Caco-2 (cell line): Measurements from ENCODE around the gene DZIP1. TPM values are rescaled to one million over a fixed set of nuclear protein-coding genes. Genes with fewer than 3 reads are reported as not detected.

ENCODE experiments used
- BruUV-seq: library from RNA; stranded (reverse); fragments of 400-500 nt; replicated peaks from 2 replicates; lab custom pipeline; 2021; lab: Mats Ljungman, UMichigan
- CTCF ChIA-PET: fragments of 300-600 bp; sonication (Branson Sonifier 250); formaldehyde crosslinking; loops from one replicate; lab custom pipeline; 2022; ENCODE audit warnings: antibody characterized with exemption; lab: Charles Lee
- POLR2A ChIA-PET: fragments of 300-600 bp; sonication (Branson Sonifier 250); formaldehyde crosslinking; loops from one replicate; lab custom pipeline; 2022; ENCODE audit warnings: antibody characterized with exemption; lab: Charles Lee
- DNase-seq, 2 experiments: peaks; one replicate each; pipeline versions ENCODE4 v3.0.0 to v3.0.0-alpha.2; 2020 to 2022
- H3K27me3 ChIP-seq: replicated peaks from 2 replicates; pipeline ENCODE4 v1.6.0; 2011; ENCODE audit warnings: low read length; ENCODE audit not compliant: control insufficient read depth, insufficient read depth
- H3K36me3 ChIP-seq: 2 replicates; pipeline ENCODE4 v1.5.1; 2011; ENCODE audit warnings: low read length; ENCODE audit not compliant: control insufficient read depth, insufficient read depth
- H3K4me1 ChIP-seq: fragments of 250-450 bp; sonication (Bioruptor Pico); 2 replicates; pipeline ENCODE4 v1.5.1; 2020; ENCODE audit warnings: mild to moderate bottlenecking
- H3K4me3 ChIP-seq: 2 replicates; pipeline ENCODE4 v1.5.1; 2011; ENCODE audit warnings: low read depth, mild to moderate bottlenecking, control low read depth, low read length
- H3K9me3 ChIP-seq: fragments of 250-450 bp; sonication (Bioruptor Pico); 2 replicates; pipeline ENCODE4 v1.5.1; 2020; ENCODE audit warnings: mild to moderate bottlenecking, moderate library complexity
- H3K27ac Mint-ChIP-seq: one replicate; pipeline ENCODE4 v1.8.0; 2022; ENCODE audit warnings: mixed read lengths; ENCODE audit not compliant: unreplicated experiment
- H3K27me3 Mint-ChIP-seq: one replicate; pipeline ENCODE4 v1.8.0; 2022; ENCODE audit warnings: mixed read lengths; ENCODE audit not compliant: insufficient read depth, unreplicated experiment
- H3K36me3 Mint-ChIP-seq: one replicate; pipeline ENCODE4 v1.8.0; 2022; ENCODE audit warnings: mild to moderate bottlenecking, mixed read lengths; ENCODE audit not compliant: insufficient read depth, unreplicated experiment
- H3K4me1 Mint-ChIP-seq: one replicate; pipeline ENCODE4 v1.8.0; 2022; ENCODE audit warnings: low read depth, mixed read lengths; ENCODE audit not compliant: unreplicated experiment
- H3K4me3 Mint-ChIP-seq: one replicate; pipeline ENCODE4 v1.8.0; 2022; ENCODE audit warnings: mild to moderate bottlenecking, moderate library complexity, mixed read lengths; ENCODE audit not compliant: unreplicated experiment
- H3K9me3 Mint-ChIP-seq: one replicate; pipeline ENCODE4 v1.8.0; 2022; ENCODE audit warnings: mixed read lengths; ENCODE audit not compliant: unreplicated experiment
- intact Hi-C: fragments of 100-400 bp; cut with micrococcal nuclease; formaldehyde crosslinking; loops from one replicate; pipeline ENCODE4 v1.10.0; 2022; ENCODE audit not compliant: unreplicated experiment
- total RNA-seq: library from RNA; stranded (reverse); gene quantifications from 2 replicates; pipeline ENCODE4 v1.2.3, GENCODE V29; 2022
- TF ChIP-seq, protein P1 (sequence below), 2 experiments: fragments of 200-600 bp in 1 of 2; IDR thresholded peaks; 1 replicate in 1 of 2; 2 replicates in 1 of 2; pipeline versions ENCODE4 v1.5.1 to v1.8.0; 2011 to 2022; ENCODE audit warnings: antibody characterized with exemption in 1 of 2, control low read depth in 1 of 2, inconsistent platforms in 1 of 2, low read depth in 1 of 2, low read length in 1 of 2, mild to moderate bottlenecking in 1 of 2, moderate library complexity in 1 of 2; ENCODE audit not compliant: insufficient read depth in 1 of 2, severe bottlenecking in 1 of 2, unreplicated experiment in 1 of 2

The DZIP1 gene
- total RNA-seq, 1 experiment from 2014 or later: 6.5 TPM

- no peaks in the 10 kb centered on the region for H3K9me3 ChIP-seq
- no peaks in the 10 kb centered on the region for H3K27me3 Mint-ChIP-seq
- no peak overlapping the region for H3K4me3 Mint-ChIP-seq
- TF ChIP-seq, protein P1, sequence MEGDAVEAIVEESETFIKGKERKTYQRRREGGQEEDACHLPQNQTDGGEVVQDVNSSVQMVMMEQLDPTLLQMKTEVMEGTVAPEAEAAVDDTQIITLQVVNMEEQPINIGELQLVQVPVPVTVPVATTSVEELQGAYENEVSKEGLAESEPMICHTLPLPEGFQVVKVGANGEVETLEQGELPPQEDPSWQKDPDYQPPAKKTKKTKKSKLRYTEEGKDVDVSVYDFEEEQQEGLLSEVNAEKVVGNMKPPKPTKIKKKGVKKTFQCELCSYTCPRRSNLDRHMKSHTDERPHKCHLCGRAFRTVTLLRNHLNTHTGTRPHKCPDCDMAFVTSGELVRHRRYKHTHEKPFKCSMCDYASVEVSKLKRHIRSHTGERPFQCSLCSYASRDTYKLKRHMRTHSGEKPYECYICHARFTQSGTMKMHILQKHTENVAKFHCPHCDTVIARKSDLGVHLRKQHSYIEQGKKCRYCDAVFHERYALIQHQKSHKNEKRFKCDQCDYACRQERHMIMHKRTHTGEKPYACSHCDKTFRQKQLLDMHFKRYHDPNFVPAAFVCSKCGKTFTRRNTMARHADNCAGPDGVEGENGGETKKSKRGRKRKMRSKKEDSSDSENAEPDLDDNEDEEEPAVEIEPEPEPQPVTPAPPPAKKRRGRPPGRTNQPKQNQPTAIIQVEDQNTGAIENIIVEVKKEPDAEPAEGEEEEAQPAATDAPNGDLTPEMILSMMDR (IDR thresholded peaks at IDR 0.05; ENCODE audit: insufficient read depth in 1 of 2, low read depth in 1 of 2, low read length in 1 of 2, severe bottlenecking in 1 of 2, unreplicated experiment in 1 of 2): no peak
- H3K4me3 ChIP-seq: no peak overlapping the region
- no peaks in the 10 kb centered on the region for H3K4me1 ChIP-seq
- intact Hi-C loops: no loop called here
- peaks cover 7% of the 10 kb centered on the region for H3K36me3 Mint-ChIP-seq
- no peak overlapping the region for H3K27ac Mint-ChIP-seq
- no TSS peak for BruUV-seq
- POLR2A ChIA-PET: no interaction called here
- no peak for DNase-seq
- no peaks in the 10 kb centered on the region for H3K27me3 ChIP-seq
- CTCF ChIA-PET: no interaction called here
- H3K36me3 ChIP-seq: no peaks in the 10 kb centered on the region
- no peaks in the 10 kb centered on the region for H3K9me3 Mint-ChIP-seq
- no peaks in the 10 kb centered on the region for H3K4me1 Mint-ChIP-seq
Observed at GRCh38 chr13:95588721-95589120, 55.8 kb downstream of the DZIP1 start.

DNA sequence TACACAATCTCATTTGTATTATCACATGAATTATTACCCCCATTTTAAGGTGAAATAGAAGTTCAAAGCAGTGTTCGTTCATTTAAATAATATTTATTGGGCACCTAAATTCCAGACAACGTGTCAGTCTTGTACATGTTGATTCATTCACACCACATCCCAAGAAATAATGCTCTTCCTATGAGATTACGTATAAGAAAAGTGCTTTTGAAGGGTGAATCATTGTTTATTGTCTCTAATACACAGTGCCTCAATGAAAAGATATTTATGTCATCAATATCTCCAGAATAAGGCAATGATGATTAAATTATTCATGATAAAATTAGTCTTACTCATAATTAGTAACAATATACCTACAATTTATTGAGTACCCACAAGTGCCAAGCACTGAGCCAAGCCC lies 56.4 kb downstream of the DZIP1 start:
- Mint-ChIP-seq H3K4me3 (no peak overlapping the region), H3K36me3 (peaks cover 7% of the 10 kb centered on the region), H3K27me3 (no peaks in the 10 kb centered on the region), H3K4me1 (no peaks in the 10 kb centered on the region), H3K27ac (no peak overlapping the region), H3K9me3 (no peaks in the 10 kb centered on the region)
- POLR2A ChIA-PET: no interaction called here
- no peak overlapping the region for H3K4me3 ChIP-seq
- CTCF ChIA-PET: no interaction called here
- intact Hi-C loops: no loop called here
- TF ChIP-seq, protein P1 (IDR thresholded peaks at IDR 0.05; ENCODE audit: insufficient read depth in 1 of 2, low read depth in 1 of 2, low read length in 1 of 2, severe bottlenecking in 1 of 2, unreplicated experiment in 1 of 2): no peak
- no peaks in the 10 kb centered on the region for H3K4me1 ChIP-seq
- no peaks in the 10 kb centered on the region for H3K9me3 ChIP-seq
- BruUV-seq: no TSS peak
- no peaks in the 10 kb centered on the region for H3K36me3 ChIP-seq
- no peaks in the 10 kb centered on the region for H3K27me3 ChIP-seq
- no peak for DNase-seq

DNA sequence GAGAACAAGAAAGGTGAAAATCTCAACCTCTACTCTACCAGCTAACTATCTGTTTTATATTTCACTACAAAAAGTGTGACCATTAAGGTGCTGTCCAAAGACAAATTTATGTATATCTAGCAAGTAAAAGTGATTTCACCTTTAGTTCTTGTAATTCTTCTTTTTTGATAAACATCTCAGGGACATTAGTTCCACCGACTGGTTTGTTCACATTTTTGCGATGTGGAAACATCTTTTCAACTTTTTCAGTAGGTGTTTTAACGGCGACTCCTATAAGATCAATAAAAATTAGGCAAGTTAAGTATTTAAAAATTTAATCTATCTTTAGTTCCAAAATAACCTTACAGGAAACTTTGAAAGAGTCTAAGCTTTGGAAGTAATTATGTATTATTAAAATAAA lies 58.6 kb downstream of the DZIP1 start:
- ChIA-PET CTCF (no interaction called here), POLR2A (no interaction called here)
- DNase-seq: no peak
- TF ChIP-seq, protein P1 (IDR thresholded peaks at IDR 0.05; ENCODE audit: insufficient read depth in 1 of 2, low read depth in 1 of 2, low read length in 1 of 2, severe bottlenecking in 1 of 2, unreplicated experiment in 1 of 2): no peak
- Mint-ChIP-seq H3K27ac (no peak overlapping the region), H3K9me3 (no peaks in the 10 kb centered on the region), H3K4me1 (no peaks in the 10 kb centered on the region), H3K27me3 (no peaks in the 10 kb centered on the region), H3K36me3 (peaks cover 7% of the 10 kb centered on the region), H3K4me3 (no peak overlapping the region)
- no peaks in the 10 kb centered on the region for H3K9me3 ChIP-seq
- no TSS peak for BruUV-seq
- H3K4me1 ChIP-seq: no peaks in the 10 kb centered on the region
- intact Hi-C loops: no loop called here
- no peak overlapping the region for H3K4me3 ChIP-seq
- H3K27me3 ChIP-seq: no peaks in the 10 kb centered on the region
- no peaks in the 10 kb centered on the region for H3K36me3 ChIP-seq
